PC-3 (cell line): ENCODE results near the gene EIF4ENIF1.

Source experiments
- CTCF ChIP-seq: fragments of 300-600 bp; sonication (generic); conservative IDR thresholded peaks from 2 replicates; pipeline ENCODE4 v1.5.1; 2017; ENCODE audit warnings: antibody characterized with exemption, low read depth, mild to moderate bottlenecking, low read length
- EZH2 ChIP-seq: fragments of 300-600 bp; sonication (generic); IDR thresholded peaks from one replicate; pipeline ENCODE4 v1.6.1; 2017; ENCODE audit warnings: antibody characterized with exemption, mild to moderate bottlenecking, low read length; ENCODE audit not compliant: unreplicated experiment
- EZH2phosphoT487 ChIP-seq: fragments of 300-600 bp; sonication (generic); IDR thresholded peaks from 2 replicates; pipeline ENCODE4 v1.6.1; 2018; ENCODE audit warnings: mild to moderate bottlenecking, antibody characterized with exemption, low read length, borderline replicate concordance

- TF ChIP-seq CTCF (no peak), EZH2 (no peak), EZH2phosphoT487 (no peak)
Measured at GRCh38 chr22:31393893-31394292, 95.7 kb downstream of the EIF4ENIF1 start.
